Measurements from ENCODE around the gene EEF1AKMT1.
"Not testable (repeated sequence)": the region's sequence is repeated elsewhere in the genome, so short reads cannot be mapped to it uniquely, and the experiment has no call there.

EEF1AKMT1 gene

GRCh38 chr13:20686863-20687579, 86.7 kb downstream of the EEF1AKMT1 start:
- Histone ChIP-seq H3K27ac (ENCODE audit: low read depth, low read length) (0 out of 2 replicates have a peak overlapping the region, but pooled peaks have one; percentile 19), H3K9ac (ENCODE audit: low read depth, low read length) (no peak overlapping the region), H3K27me3 (ENCODE audit: insufficient read depth, low read length) (no peaks in the 10 kb centered on the region), H3K9me3 (ENCODE audit: insufficient read depth, low read depth, low read length) (no peaks in the 10 kb centered on the region), H3K4me3 (ENCODE audit: low read length) (no peak overlapping the region), H3K36me3 (ENCODE audit: insufficient read depth, low read length) (no peaks in the 10 kb centered on the region), H3K4me1 (ENCODE audit: insufficient read depth, low read length) (peaks cover 28% of the 10 kb centered on the region)
- WGBS, result 74% methylated on average over 3 of the region's 4 CpGs

GRCh38 chr13:20686167-20686566, 87.6 kb downstream of the EEF1AKMT1 start:
- no peaks in the 10 kb centered on the region for H3K27me3 ChIP-seq (ENCODE audit: insufficient read depth, low read length)
- H3K4me1 ChIP-seq (ENCODE audit: insufficient read depth, low read length), result peaks cover 30% of the 10 kb centered on the region
- no peaks in the 10 kb centered on the region for H3K9me3 ChIP-seq (ENCODE audit: insufficient read depth, low read depth, low read length)
- no CpG with 5 or more reads among the region's 1 CpG for WGBS
- H3K36me3 ChIP-seq (ENCODE audit: insufficient read depth, low read length), result no peaks in the 10 kb centered on the region
- no peak overlapping the region for H3K4me3 ChIP-seq (ENCODE audit: low read length)
- no peak overlapping the region for H3K9ac ChIP-seq (ENCODE audit: low read depth, low read length)
- no peak overlapping the region for H3K27ac ChIP-seq (ENCODE audit: low read depth, low read length)

- 71% methylated on average over 6 of the region's 6 CpGs for WGBS
- no peaks in the 10 kb centered on the region for H3K9me3 ChIP-seq (ENCODE audit: insufficient read depth, low read depth, low read length)
- no peak overlapping the region for H3K27ac ChIP-seq (ENCODE audit: low read depth, low read length)
- H3K27me3 ChIP-seq (ENCODE audit: insufficient read depth, low read length), result no peaks in the 10 kb centered on the region
- H3K9ac ChIP-seq (ENCODE audit: low read depth, low read length), result no peak overlapping the region
- H3K4me1 ChIP-seq (ENCODE audit: insufficient read depth, low read length), result peaks cover 30% of the 10 kb centered on the region
- H3K4me3 ChIP-seq (ENCODE audit: low read length), result no peak overlapping the region
- no peaks in the 10 kb centered on the region for H3K36me3 ChIP-seq (ENCODE audit: insufficient read depth, low read length)
Measured at GRCh38 chr13:20685092-20685491, 88.7 kb downstream of the EEF1AKMT1 start.

DNA sequence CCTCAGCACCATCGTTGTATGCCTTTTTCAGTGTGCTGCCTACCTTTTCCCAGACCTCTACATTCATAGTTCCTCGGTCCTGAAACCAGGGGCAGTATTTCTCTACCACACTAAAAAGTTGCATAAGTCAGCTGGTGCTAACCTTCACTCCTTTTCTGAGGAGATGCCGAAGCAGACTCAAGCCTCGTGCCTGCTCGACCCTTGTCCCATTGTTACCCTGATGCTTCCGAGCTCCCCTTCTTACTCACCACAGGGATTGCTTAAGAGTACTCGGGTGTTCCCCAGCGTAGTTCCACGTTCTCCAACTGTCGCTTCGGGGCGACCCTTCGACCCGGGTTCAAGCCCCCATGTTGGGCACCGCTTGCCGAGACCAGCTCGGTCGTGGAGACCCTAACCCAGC, 89.2 kb downstream of the EEF1AKMT1 start:
- no peak overlapping the region for H3K9ac ChIP-seq (ENCODE audit: low read depth, low read length)
- H3K27me3 ChIP-seq (ENCODE audit: insufficient read depth, low read length), result no peaks in the 10 kb centered on the region
- H3K4me3 ChIP-seq (ENCODE audit: low read length), result no peak overlapping the region
- H3K9me3 ChIP-seq (ENCODE audit: insufficient read depth, low read depth, low read length), result no peaks in the 10 kb centered on the region
- H3K36me3 ChIP-seq (ENCODE audit: insufficient read depth, low read length), result no peaks in the 10 kb centered on the region
- WGBS, result 84% methylated on average over 17 of the region's 18 CpGs
- no peak overlapping the region; the same call in 1 of the 2 replicates for H3K27ac ChIP-seq (ENCODE audit: low read depth, low read length)
- peaks cover 30% of the 10 kb centered on the region for H3K4me1 ChIP-seq (ENCODE audit: insufficient read depth, low read length)

DNA sequence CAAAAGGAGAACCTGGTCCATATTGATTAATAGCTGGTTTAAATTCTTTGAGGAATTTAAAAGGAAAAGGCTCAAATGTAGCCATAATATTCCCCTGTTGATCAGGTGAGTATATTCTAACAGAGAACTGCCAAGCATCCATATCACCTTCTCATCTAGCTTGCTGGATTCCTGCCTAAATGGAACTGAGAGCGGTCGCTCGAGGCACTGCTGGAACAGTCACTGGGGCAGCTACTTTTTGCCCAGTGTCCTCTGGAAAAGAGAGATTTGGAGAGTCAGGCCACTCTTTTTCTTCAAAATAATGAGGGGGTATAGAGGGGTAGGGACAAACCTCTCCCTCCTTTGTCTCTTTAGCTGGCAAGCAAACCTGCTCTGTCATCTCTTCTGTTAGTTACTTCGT, 89.7 kb downstream of the EEF1AKMT1 start:
- H3K9ac ChIP-seq (ENCODE audit: low read depth, low read length), result no peak overlapping the region
- peaks cover 30% of the 10 kb centered on the region for H3K4me1 ChIP-seq (ENCODE audit: insufficient read depth, low read length)
- no peak overlapping the region for H3K4me3 ChIP-seq (ENCODE audit: low read length)
- H3K36me3 ChIP-seq (ENCODE audit: insufficient read depth, low read length), result no peaks in the 10 kb centered on the region
- H3K9me3 ChIP-seq (ENCODE audit: insufficient read depth, low read depth, low read length), result no peaks in the 10 kb centered on the region
- H3K27ac ChIP-seq (ENCODE audit: low read depth, low read length), result no peak overlapping the region; the same call in 1 of the 2 replicates
- WGBS, result 91% methylated on average over 4 of the region's 4 CpGs
- H3K27me3 ChIP-seq (ENCODE audit: insufficient read depth, low read length), result no peaks in the 10 kb centered on the region

GRCh38 chr13:20682061-20682460, 91.7 kb downstream of the EEF1AKMT1 start:
- no peaks in the 10 kb centered on the region for H3K36me3 ChIP-seq (ENCODE audit: insufficient read depth, low read length)
- H3K4me1 ChIP-seq (ENCODE audit: insufficient read depth, low read length), result peaks cover 29% of the 10 kb centered on the region
- WGBS, result 85% methylated on average over 1 of the region's 1 CpG

GRCh38 chr13:20681481-20681880, 92.3 kb downstream of the EEF1AKMT1 start:
- not testable (repeated sequence) for H3K27me3 ChIP-seq (ENCODE audit: insufficient read depth, low read length); H3K27ac ChIP-seq (ENCODE audit: low read depth, low read length); H3K36me3 ChIP-seq (ENCODE audit: insufficient read depth, low read length); H3K4me3 ChIP-seq (ENCODE audit: low read length); H3K9me3 ChIP-seq (ENCODE audit: insufficient read depth, low read depth, low read length); H3K9ac ChIP-seq (ENCODE audit: low read depth, low read length)
- WGBS, result 80% methylated on average over 5 of the region's 5 CpGs
- peaks cover 25% of the 10 kb centered on the region for H3K4me1 ChIP-seq (ENCODE audit: insufficient read depth, low read length)

More at GRCh38 chr13:20682061-20682460, 91.7 kb downstream of the EEF1AKMT1 start:
- no peaks in the 10 kb centered on the region for H3K27me3 ChIP-seq (ENCODE audit: insufficient read depth, low read length)
- H3K9ac ChIP-seq (ENCODE audit: low read depth, low read length), result no peak overlapping the region
- no peak overlapping the region for H3K27ac ChIP-seq (ENCODE audit: low read depth, low read length)
- H3K4me3 ChIP-seq (ENCODE audit: low read length), result no peak overlapping the region
- H3K9me3 ChIP-seq (ENCODE audit: insufficient read depth, low read depth, low read length), result no peaks in the 10 kb centered on the region

GRCh38 chr13:20680416-20681080, 93.2 kb downstream of the EEF1AKMT1 start:
- Histone ChIP-seq H3K36me3 (ENCODE audit: insufficient read depth, low read length) (no peaks in the 10 kb centered on the region), H3K27me3 (ENCODE audit: insufficient read depth, low read length) (no peaks in the 10 kb centered on the region), H3K4me1 (ENCODE audit: insufficient read depth, low read length) (peaks cover 25% of the 10 kb centered on the region), H3K9me3 (ENCODE audit: insufficient read depth, low read depth, low read length) (no peaks in the 10 kb centered on the region), H3K4me3 (ENCODE audit: low read length) (no peak overlapping the region), H3K9ac (ENCODE audit: low read depth, low read length) (no peak overlapping the region), H3K27ac (ENCODE audit: low read depth, low read length) (no peak overlapping the region)
- 94% methylated on average over 10 of the region's 10 CpGs for WGBS

DNA sequence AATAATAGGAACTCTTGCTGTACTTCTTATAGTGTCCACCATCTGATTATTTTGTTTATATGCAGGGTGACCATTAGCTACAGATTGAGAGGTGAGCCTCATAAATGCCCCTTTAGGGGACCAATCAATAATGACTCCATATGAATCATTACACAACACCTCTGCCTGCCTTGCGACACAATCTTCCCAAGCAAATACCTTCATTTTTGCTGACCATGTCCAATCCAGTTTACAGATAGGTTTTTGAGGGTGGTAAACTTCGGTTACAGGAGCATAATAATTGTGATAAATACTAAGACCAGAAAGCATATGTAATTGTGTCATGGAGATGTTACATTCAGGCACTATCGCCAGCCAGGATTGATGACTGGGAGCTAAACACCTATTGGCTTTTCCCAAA, 93.9 kb downstream of the EEF1AKMT1 start:
- Histone ChIP-seq H3K4me1 (ENCODE audit: insufficient read depth, low read length) (peaks cover 22% of the 10 kb centered on the region), H3K9ac (ENCODE audit: low read depth, low read length) (no peak overlapping the region), H3K27me3 (ENCODE audit: insufficient read depth, low read length) (no peaks in the 10 kb centered on the region), H3K36me3 (ENCODE audit: insufficient read depth, low read length) (no peaks in the 10 kb centered on the region), H3K4me3 (ENCODE audit: low read length) (no peak overlapping the region), H3K9me3 (ENCODE audit: insufficient read depth, low read depth, low read length) (no peaks in the 10 kb centered on the region), H3K27ac (ENCODE audit: low read depth, low read length) (no peak overlapping the region)
- WGBS, result 81% methylated on average over 3 of the region's 3 CpGs
